Mesendoderm (in vitro differentiated cells): ENCODE data around the gene TDO2.

Experiments
- DNase-seq: peaks from one replicate; pipeline ENCODE4 v3.0.0; 2013
- H2AK5ac ChIP-seq: 2 replicates; pipeline ENCODE4 v1.6.1; 2013; ENCODE audit warnings: low read length, inconsistent platforms
- H2BK120ac ChIP-seq: 2 replicates; pipeline ENCODE4 v1.6.1; 2013; ENCODE audit warnings: low read depth, mild to moderate bottlenecking, low read length, moderate library complexity, mixed read lengths
- H2BK15ac ChIP-seq: replicated peaks from 2 replicates; pipeline ENCODE4 v1.6.1; 2013; ENCODE audit warnings: low read depth, mild to moderate bottlenecking, moderate library complexity
- H2BK5ac ChIP-seq: 2 replicates; pipeline ENCODE4 v1.6.1; 2013; ENCODE audit warnings: low read length, inconsistent platforms
- H3K18ac ChIP-seq: 2 replicates; pipeline ENCODE4 v1.6.1; 2013; ENCODE audit warnings: mild to moderate bottlenecking, low read length, mixed read lengths
- H3K23ac ChIP-seq: one replicate; pipeline ENCODE4 v1.6.1; 2013; ENCODE audit warnings: low read length
- H3K27ac ChIP-seq: 2 replicates; pipeline ENCODE4 v1.5.1; 2013; ENCODE audit warnings: low read depth, mild to moderate bottlenecking, inconsistent platforms, low read length, moderate library complexity
- H3K27me3 ChIP-seq: 2 replicates; pipeline ENCODE4 v1.6.1; 2013; ENCODE audit warnings: low read length, control low read depth, mild to moderate bottlenecking, inconsistent platforms; ENCODE audit not compliant: insufficient read depth, poor library complexity
- H3K36me3 ChIP-seq: 2 replicates; pipeline ENCODE4 v1.6.1; 2013; ENCODE audit warnings: low read length, inconsistent platforms; ENCODE audit not compliant: control insufficient read depth, insufficient read depth
- H3K4ac ChIP-seq: one replicate; pipeline ENCODE4 v1.6.1; 2013; ENCODE audit warnings: low read depth, mild to moderate bottlenecking, low read length, moderate library complexity
- H3K4me1 ChIP-seq: 2 replicates; pipeline ENCODE4 v1.6.1; 2013; ENCODE audit warnings: low read depth, low read length, inconsistent platforms; ENCODE audit not compliant: control insufficient read depth
- H3K4me2 ChIP-seq: 2 replicates; pipeline ENCODE4 v1.6.1; 2013; ENCODE audit warnings: low read length
- H3K4me3 ChIP-seq: 2 replicates; pipeline ENCODE4 v1.5.1; 2013; ENCODE audit warnings: mild to moderate bottlenecking, low read length
- H3K56ac ChIP-seq: one replicate; pipeline ENCODE4 v1.6.1; 2013; ENCODE audit warnings: low read length
- H3K79me1 ChIP-seq: 2 replicates; pipeline ENCODE4 v1.6.1; 2013; ENCODE audit warnings: low read length, inconsistent platforms
- H3K79me2 ChIP-seq: 2 replicates; pipeline ENCODE4 v1.6.1; 2013; ENCODE audit warnings: mild to moderate bottlenecking, low read length; ENCODE audit not compliant: control insufficient read depth, insufficient read depth
- H3K9ac ChIP-seq: 2 replicates; pipeline ENCODE4 v1.6.1; 2013; ENCODE audit warnings: low read length, inconsistent platforms
- H4K5ac ChIP-seq: one replicate; pipeline ENCODE4 v1.6.1; 2013; ENCODE audit warnings: low read length
- H4K8ac ChIP-seq: one replicate; pipeline ENCODE4 v1.6.1; 2013; ENCODE audit warnings: low read depth, mild to moderate bottlenecking, control low read depth, low read length, moderate library complexity
- WGBS: extraction: QIAGEN DNeasy Blood & Tissue Kit; methylation state at CpG from one replicate; pipeline ENCODE4 v1.1.7; 2013; ENCODE audit warnings: low lambda C conversion rate, missing lambda C conversion rate; ENCODE audit not compliant: insufficient coverage; ENCODE audit errors: extremely low coverage; 5-methylcytosine and 5-hydroxymethylcytosine counted together

The TDO2 gene

GRCh38 chr4:155964016-155964891, 60.8 kb downstream of the TDO2 start:
- WGBS: no CpG with 5 or more reads among the region's 8 CpGs
- Histone ChIP-seq H3K23ac (no peak overlapping the region), H3K18ac (no peak overlapping the region), H3K4me2 (no peak overlapping the region), H4K5ac (no peak overlapping the region), H3K27ac (no peak overlapping the region), H2BK5ac (no peak overlapping the region), H3K4ac (no peak overlapping the region), H3K56ac (no peak overlapping the region), H2BK120ac (no peak overlapping the region), H2AK5ac (no peak overlapping the region), H3K27me3 (no peaks in the 10 kb centered on the region), H3K9ac (no peak overlapping the region), H3K36me3 (no peaks in the 10 kb centered on the region), H3K79me2 (no peaks in the 10 kb centered on the region), H3K4me3 (no peak overlapping the region), H4K8ac (no peak overlapping the region), H3K4me1 (no peaks in the 10 kb centered on the region), H3K79me1 (no peaks in the 10 kb centered on the region), H2BK15ac (no peak overlapping the region)
- DNase-seq: no peak

DNA sequence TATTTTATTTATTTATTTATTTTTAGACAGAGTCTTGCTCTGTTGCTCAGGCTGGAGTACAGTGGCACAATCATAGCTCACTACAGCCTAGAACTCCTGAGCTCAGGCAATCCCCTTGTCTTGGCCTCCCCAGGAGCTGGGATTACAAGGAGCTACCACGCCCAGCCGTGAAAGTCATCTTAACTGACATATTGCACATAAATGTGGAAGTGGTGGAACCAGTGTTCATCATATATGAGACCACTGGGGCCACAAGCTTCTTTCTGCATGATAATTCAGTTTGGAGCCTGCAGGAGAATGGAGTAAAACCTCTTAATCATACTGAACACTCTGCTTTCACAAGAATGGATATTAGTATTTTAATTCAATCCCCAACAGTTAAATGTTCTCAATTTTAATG, 62.7 kb downstream of the TDO2 start:
- H2BK5ac ChIP-seq: no peak overlapping the region
- no peak overlapping the region for H2BK15ac ChIP-seq
- no peak for DNase-seq
- no peaks in the 10 kb centered on the region for H3K36me3 ChIP-seq
- H3K4me2 ChIP-seq: no peak overlapping the region
- H3K27ac ChIP-seq: no peak overlapping the region
- H4K8ac ChIP-seq: no peak overlapping the region
- no peaks in the 10 kb centered on the region for H3K27me3 ChIP-seq
- H3K4ac ChIP-seq: no peak overlapping the region
- no peaks in the 10 kb centered on the region for H3K4me1 ChIP-seq
- H2BK120ac ChIP-seq: no peak overlapping the region
- no peak overlapping the region for H3K9ac ChIP-seq
- no peak overlapping the region for H2AK5ac ChIP-seq
- H3K4me3 ChIP-seq: no peak overlapping the region
- H4K5ac ChIP-seq: no peak overlapping the region
- no peak overlapping the region for H3K56ac ChIP-seq
- whole genome bisulfite sequencing: no CpG with 5 or more reads among the region's 2 CpGs
- H3K23ac ChIP-seq: no peak overlapping the region
- no peaks in the 10 kb centered on the region for H3K79me1 ChIP-seq
- H3K79me2 ChIP-seq: no peaks in the 10 kb centered on the region
- no peak overlapping the region for H3K18ac ChIP-seq

DNA sequence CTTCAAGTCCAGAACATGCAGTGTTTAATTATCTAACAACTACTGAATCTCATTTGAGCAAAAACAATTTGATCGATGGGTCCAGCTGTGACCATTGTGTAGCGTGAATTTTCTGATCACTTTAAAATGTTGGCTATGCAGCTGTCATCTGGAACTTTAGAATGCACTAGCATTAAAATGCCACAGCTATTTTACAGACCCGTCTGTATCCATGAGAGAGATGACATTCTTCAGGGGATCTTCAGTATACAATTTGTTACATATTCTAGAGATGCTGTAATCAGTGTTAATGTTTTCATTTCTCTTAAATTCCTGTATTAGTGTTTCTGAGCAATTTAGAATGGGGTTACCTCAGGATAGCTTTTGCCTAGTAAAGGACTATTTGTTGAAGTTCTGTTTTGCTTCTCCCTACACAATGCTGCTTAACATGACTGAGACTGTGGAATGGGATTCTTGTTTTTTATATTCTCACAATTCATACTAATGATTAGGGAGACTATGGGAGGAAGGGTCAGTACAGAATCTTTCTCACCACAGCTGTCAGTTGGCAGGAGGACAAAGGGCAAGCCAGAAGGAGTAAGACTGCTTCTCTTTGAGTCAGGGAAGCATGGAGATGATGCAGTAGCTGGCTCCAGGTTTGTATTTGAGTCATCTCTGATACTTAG, 63.4 kb downstream of the TDO2 start:
- Histone ChIP-seq H3K27me3 (no peaks in the 10 kb centered on the region), H3K27ac (no peak overlapping the region), H3K18ac (no peak overlapping the region), H3K4me2 (no peak overlapping the region), H3K4ac (no peak overlapping the region), H2AK5ac (no peak overlapping the region), H2BK120ac (no peak overlapping the region), H3K9ac (no peak overlapping the region), H3K79me2 (no peaks in the 10 kb centered on the region), H4K5ac (no peak overlapping the region), H3K36me3 (no peaks in the 10 kb centered on the region), H3K23ac (no peak overlapping the region), H3K4me3 (no peak overlapping the region), H4K8ac (no peak overlapping the region), H2BK15ac (no peak overlapping the region), H3K56ac (no peak overlapping the region), H2BK5ac (no peak overlapping the region), H3K79me1 (no peaks in the 10 kb centered on the region), H3K4me1 (no peaks in the 10 kb centered on the region)
- no CpG with 5 or more reads among the region's 3 CpGs for WGBS
- DNase-seq: no peak
